ENCODE measurements around the gene CCDC88A. TPM values are rescaled to one million over a fixed set of nuclear protein-coding genes. Genes with fewer than 3 reads are reported as not detected.
"Not testable (repeated sequence)": the region's sequence is repeated elsewhere in the genome, so short reads cannot be mapped to it uniquely, and the experiment has no call there.

The CCDC88A gene
- total RNA-seq, 1 donor from 2014 or later = 66.7 TPM

GRCh38 chr2:55268288-55268906 is 151.3 kb downstream of the CCDC88A start:
- TF ChIP-seq CTCF (IDR thresholded peaks at IDR 0.05; ENCODE audit: insufficient read depth, low read depth, low read length) (no peak), EZH2 (IDR thresholded peaks at IDR 0.05; ENCODE audit: insufficient read depth, low read length) (no peak)
- Mint-ChIP-seq H3K4me3 (ENCODE audit: unreplicated experiment) (peak overlapping the region; percentile 95), H3K36me3 (ENCODE audit: low read depth, unreplicated experiment) (peaks cover 3% of the 10 kb centered on the region), H3K9me3 (ENCODE audit: unreplicated experiment) (no peaks in the 10 kb centered on the region), H3K27me3 (ENCODE audit: low read depth, unreplicated experiment) (no peaks in the 10 kb centered on the region), H3K4me1 (ENCODE audit: low read depth, unreplicated experiment) (no peaks in the 10 kb centered on the region), H3K27ac (ENCODE audit: unreplicated experiment) (peak overlapping the region; percentile 92)
- Histone ChIP-seq H3K4me3 (ENCODE audit: insufficient read depth, low read depth, low read length) (peak overlapping the region; percentile 99), H3K27ac (ENCODE audit: low read depth, low read length) (peak overlapping the region; percentile 69), H3K9me3 (ENCODE audit: insufficient read depth, low read depth, low read length) (no peaks in the 10 kb centered on the region), H3K4me1 (ENCODE audit: insufficient read depth, low read length) (peaks cover 11% of the 10 kb centered on the region), H3K79me2 (ENCODE audit: insufficient read depth, low read length) (peaks cover 11% of the 10 kb centered on the region), H4K20me1 (ENCODE audit: insufficient read depth, low read length) (no peaks in the 10 kb centered on the region), H2AFZ (ENCODE audit: low read depth, low read length) (peak overlapping the region; percentile 98), H3K36me3 (ENCODE audit: insufficient read depth, low read length) (peaks cover 2% of the 10 kb centered on the region), H3K27me3 (ENCODE audit: insufficient read depth, low read length) (no peaks in the 10 kb centered on the region), H3K4me2 (ENCODE audit: low read length) (peak overlapping the region; percentile 93), H3K9ac (ENCODE audit: low read length) (peak overlapping the region; percentile 92)
- FAIRE-seq (no peak), DNase-seq (ENCODE audit: low read depth) (no peak)

- not testable (repeated sequence) for H3K36me3 Mint-ChIP-seq (ENCODE audit: low read depth, unreplicated experiment); FAIRE-seq; H3K9me3 ChIP-seq (ENCODE audit: insufficient read depth, low read depth, low read length); H2AFZ ChIP-seq (ENCODE audit: low read depth, low read length); H3K4me2 ChIP-seq (ENCODE audit: low read length); H3K9ac ChIP-seq (ENCODE audit: low read length); H3K27me3 Mint-ChIP-seq (ENCODE audit: low read depth, unreplicated experiment); H3K27ac Mint-ChIP-seq (ENCODE audit: unreplicated experiment); H3K4me1 Mint-ChIP-seq (ENCODE audit: low read depth, unreplicated experiment); H3K27me3 ChIP-seq (ENCODE audit: insufficient read depth, low read length); H3K9me3 Mint-ChIP-seq (ENCODE audit: unreplicated experiment); H3K4me1 ChIP-seq (ENCODE audit: insufficient read depth, low read length); H3K4me3 Mint-ChIP-seq (ENCODE audit: unreplicated experiment); H3K79me2 ChIP-seq (ENCODE audit: insufficient read depth, low read length); H4K20me1 ChIP-seq (ENCODE audit: insufficient read depth, low read length); H3K4me3 ChIP-seq (ENCODE audit: insufficient read depth, low read depth, low read length); H3K36me3 ChIP-seq (ENCODE audit: insufficient read depth, low read length); DNase-seq (ENCODE audit: low read depth); H3K27ac ChIP-seq (ENCODE audit: low read depth, low read length)
These were observed 160.1 kb downstream of the CCDC88A start for GRCh38 chr2:55259586-55259985.

GRCh38 chr2:55252832-55253231 is 166.8 kb downstream of the CCDC88A start:
- no peak overlapping the region for H3K27ac ChIP-seq (ENCODE audit: low read depth, low read length)
- H2AFZ ChIP-seq (ENCODE audit: low read depth, low read length) = no peak overlapping the region
- no peak overlapping the region for H3K4me2 ChIP-seq (ENCODE audit: low read length)
- Mint-ChIP-seq H3K4me3 (ENCODE audit: unreplicated experiment) (no peak overlapping the region), H3K27me3 (ENCODE audit: low read depth, unreplicated experiment) (no peaks in the 10 kb centered on the region), H3K36me3 (ENCODE audit: low read depth, unreplicated experiment) (peaks cover 4% of the 10 kb centered on the region), H3K27ac (ENCODE audit: unreplicated experiment) (no peak overlapping the region), H3K4me1 (ENCODE audit: low read depth, unreplicated experiment) (no peaks in the 10 kb centered on the region), H3K9me3 (ENCODE audit: unreplicated experiment) (no peaks in the 10 kb centered on the region)
- no peak overlapping the region for H3K9ac ChIP-seq (ENCODE audit: low read length)
- TF ChIP-seq EZH2 (IDR thresholded peaks at IDR 0.05; ENCODE audit: insufficient read depth, low read length) (no peak), CTCF (IDR thresholded peaks at IDR 0.05; ENCODE audit: insufficient read depth, low read depth, low read length) (no peak)
- no peaks in the 10 kb centered on the region for H3K4me1 ChIP-seq (ENCODE audit: insufficient read depth, low read length)
- FAIRE-seq (no peak), DNase-seq (ENCODE audit: low read depth) (no peak)
- H3K4me3 ChIP-seq (ENCODE audit: insufficient read depth, low read depth, low read length) = no peak overlapping the region
- no peaks in the 10 kb centered on the region for H3K79me2 ChIP-seq (ENCODE audit: insufficient read depth, low read length)
- H3K27me3 ChIP-seq (ENCODE audit: insufficient read depth, low read length) = no peaks in the 10 kb centered on the region
- no peaks in the 10 kb centered on the region for H4K20me1 ChIP-seq (ENCODE audit: insufficient read depth, low read length)
- H3K36me3 ChIP-seq (ENCODE audit: insufficient read depth, low read length) = peaks cover 10% of the 10 kb centered on the region
- H3K9me3 ChIP-seq (ENCODE audit: insufficient read depth, low read depth, low read length) = no peaks in the 10 kb centered on the region

Data from astrocyte (in vitro differentiated cells and primary cell).